ENCODE results near the gene SLC7A5.

DNA sequence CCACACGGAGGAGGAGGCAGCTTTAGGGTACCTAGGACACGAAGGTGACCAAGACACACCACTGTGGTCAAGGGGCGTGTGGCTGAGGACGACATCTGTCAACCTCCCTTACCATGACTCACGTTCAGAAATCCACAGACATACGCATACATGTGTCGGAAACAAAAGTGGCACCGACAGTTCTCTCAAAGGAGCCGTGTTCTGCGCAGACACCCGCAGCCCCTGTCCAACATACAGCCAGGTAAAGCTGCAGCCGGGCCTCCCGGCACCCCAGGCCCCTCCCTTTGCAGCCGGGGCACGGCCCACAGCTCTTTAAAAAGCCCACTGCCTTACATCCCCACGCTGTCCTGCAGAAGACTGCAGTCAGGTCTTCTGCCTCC is 63.1 kb downstream of the SLC7A5 start:
- TF ChIP-seq CTCF (IDR thresholded peaks at IDR 0.05; ENCODE audit: extremely low read depth in 1 of 2, insufficient read depth in 1 of 2, low read depth in 1 of 2, low read length in 2 of 2): no peak
- TF ChIP-seq POLR2A (IDR thresholded peaks at IDR 0.05; ENCODE audit: low read depth, low read length): no peak
- TF ChIP-seq GATA2 (IDR thresholded peaks at IDR 0.05; ENCODE audit: insufficient read depth, insufficient read length, low read depth, low read length): no peak
- TF ChIP-seq POLR2AphosphoS5 (IDR thresholded peaks at IDR 0.05; ENCODE audit: insufficient read depth, low read depth, low read length): no peak
- TF ChIP-seq JUN (IDR thresholded peaks at IDR 0.05; ENCODE audit: borderline replicate concordance, insufficient read depth, insufficient read length, low read depth): no peak
